Ishikawa (cell line): ENCODE measurements around the gene ERC1.

Experiments used
- CEBPB ChIP-seq: IDR thresholded peaks from 2 replicates; pipeline ENCODE4 v1.6.1; 2012
- CREB1 ChIP-seq: IDR thresholded peaks from 2 replicates; pipeline ENCODE4 v1.6.1; 2012; ENCODE audit warnings: low read depth
- EGR1 ChIP-seq: IDR thresholded peaks from 2 replicates; pipeline ENCODE4 v1.6.1; 2012
- EP300 ChIP-seq: IDR thresholded peaks from 2 replicates; pipeline ENCODE4 v1.6.1; 2012; ENCODE audit warnings: borderline replicate concordance
- FOXM1 ChIP-seq: IDR thresholded peaks from 2 replicates; pipeline ENCODE4 v1.6.1; 2012; ENCODE audit warnings: low read depth, borderline replicate concordance
- NFIC ChIP-seq: IDR thresholded peaks from 2 replicates; pipeline ENCODE4 v1.6.1; 2012
- RAD21 ChIP-seq: IDR thresholded peaks from 2 replicates; pipeline ENCODE4 v1.6.1; 2012; ENCODE audit warnings: low read depth
- TAF1 ChIP-seq: IDR thresholded peaks from 2 replicates; pipeline ENCODE4 v1.6.1; 2012; ENCODE audit warnings: low read depth, mild to moderate bottlenecking
- TCF12 ChIP-seq: IDR thresholded peaks from 2 replicates; pipeline ENCODE4 v1.6.1; 2012; ENCODE audit warnings: low read depth
- TEAD4 ChIP-seq: IDR thresholded peaks from 2 replicates; pipeline ENCODE4 v1.6.1; 2012
- USF1 ChIP-seq: IDR thresholded peaks from 2 replicates; pipeline ENCODE4 v1.6.1; 2012
- YY1 ChIP-seq: IDR thresholded peaks from 2 replicates; pipeline ENCODE4 v1.6.1; 2012; ENCODE audit warnings: low read depth
- ZBTB7A ChIP-seq: IDR thresholded peaks from 2 replicates; pipeline ENCODE4 v1.6.1; 2012; ENCODE audit warnings: low read depth
- TF ChIP-seq, protein P1 (sequence below): IDR thresholded peaks from 2 replicates; pipeline ENCODE4 v1.6.1; 2012; ENCODE audit warnings: low read depth, mild to moderate bottlenecking
- TF ChIP-seq, protein P2 (sequence below): IDR thresholded peaks from 2 replicates; pipeline ENCODE4 v1.6.1; 2012

ERC1 gene

DNA sequence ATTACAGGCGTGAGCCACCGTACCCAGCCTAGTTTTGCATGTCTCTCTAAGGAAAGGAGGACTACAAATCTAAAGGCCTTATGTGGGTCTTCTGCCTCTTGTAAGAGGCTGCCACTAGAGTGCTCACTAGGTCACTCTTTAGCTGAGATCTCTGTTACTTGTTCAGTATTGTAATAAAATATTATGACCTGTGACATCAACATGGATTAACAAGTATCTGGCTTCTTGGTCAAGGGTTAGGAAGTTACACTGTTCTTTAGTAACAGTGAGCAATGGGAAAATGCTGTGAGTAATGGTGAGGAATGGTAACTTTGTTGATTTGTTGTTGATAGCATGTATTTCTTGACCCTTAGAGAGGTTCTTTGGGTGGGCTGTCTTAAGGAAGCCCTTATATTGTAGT, 50.5 kb downstream of the ERC1 start:
- no peak for TF ChIP-seq CREB1

DNA sequence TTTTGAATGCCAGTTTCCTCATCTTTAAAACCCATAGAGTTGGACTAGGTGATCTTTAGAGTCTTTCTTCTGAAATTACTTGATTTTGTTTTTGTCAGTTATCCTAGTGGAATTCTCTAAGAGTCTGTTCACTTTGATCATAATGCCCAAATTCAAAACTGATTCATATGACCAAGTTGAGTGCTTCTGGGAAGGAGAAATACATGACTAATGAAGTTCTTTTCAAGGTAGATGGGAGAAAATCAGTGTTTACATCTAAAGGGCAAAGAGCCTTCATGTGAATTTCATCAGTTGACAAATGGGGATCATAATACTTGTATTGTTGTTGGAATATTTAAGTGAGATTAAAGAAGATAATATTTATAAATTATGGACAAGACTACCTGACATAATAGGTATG, 53.2 kb downstream of the ERC1 start:
- no peak for TF ChIP-seq TCF12
- TF ChIP-seq TEAD4 = no peak
- TF ChIP-seq USF1 = no peak
- TF ChIP-seq EP300 = no peak
- no peak for TF ChIP-seq ZBTB7A
- no peak for TF ChIP-seq FOXM1
- TF ChIP-seq YY1 = no peak
- no peak for TF ChIP-seq CEBPB
- no peak for TF ChIP-seq RAD21
- TF ChIP-seq TAF1 = no peak
- TF ChIP-seq, protein P1, sequence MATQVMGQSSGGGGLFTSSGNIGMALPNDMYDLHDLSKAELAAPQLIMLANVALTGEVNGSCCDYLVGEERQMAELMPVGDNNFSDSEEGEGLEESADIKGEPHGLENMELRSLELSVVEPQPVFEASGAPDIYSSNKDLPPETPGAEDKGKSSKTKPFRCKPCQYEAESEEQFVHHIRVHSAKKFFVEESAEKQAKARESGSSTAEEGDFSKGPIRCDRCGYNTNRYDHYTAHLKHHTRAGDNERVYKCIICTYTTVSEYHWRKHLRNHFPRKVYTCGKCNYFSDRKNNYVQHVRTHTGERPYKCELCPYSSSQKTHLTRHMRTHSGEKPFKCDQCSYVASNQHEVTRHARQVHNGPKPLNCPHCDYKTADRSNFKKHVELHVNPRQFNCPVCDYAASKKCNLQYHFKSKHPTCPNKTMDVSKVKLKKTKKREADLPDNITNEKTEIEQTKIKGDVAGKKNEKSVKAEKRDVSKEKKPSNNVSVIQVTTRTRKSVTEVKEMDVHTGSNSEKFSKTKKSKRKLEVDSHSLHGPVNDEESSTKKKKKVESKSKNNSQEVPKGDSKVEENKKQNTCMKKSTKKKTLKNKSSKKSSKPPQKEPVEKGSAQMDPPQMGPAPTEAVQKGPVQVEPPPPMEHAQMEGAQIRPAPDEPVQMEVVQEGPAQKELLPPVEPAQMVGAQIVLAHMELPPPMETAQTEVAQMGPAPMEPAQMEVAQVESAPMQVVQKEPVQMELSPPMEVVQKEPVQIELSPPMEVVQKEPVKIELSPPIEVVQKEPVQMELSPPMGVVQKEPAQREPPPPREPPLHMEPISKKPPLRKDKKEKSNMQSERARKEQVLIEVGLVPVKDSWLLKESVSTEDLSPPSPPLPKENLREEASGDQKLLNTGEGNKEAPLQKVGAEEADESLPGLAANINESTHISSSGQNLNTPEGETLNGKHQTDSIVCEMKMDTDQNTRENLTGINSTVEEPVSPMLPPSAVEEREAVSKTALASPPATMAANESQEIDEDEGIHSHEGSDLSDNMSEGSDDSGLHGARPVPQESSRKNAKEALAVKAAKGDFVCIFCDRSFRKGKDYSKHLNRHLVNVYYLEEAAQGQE = no peak
- TF ChIP-seq NFIC = no peak
- no peak for TF ChIP-seq EGR1
- TF ChIP-seq CREB1 = no peak
- TF ChIP-seq, protein P2, sequence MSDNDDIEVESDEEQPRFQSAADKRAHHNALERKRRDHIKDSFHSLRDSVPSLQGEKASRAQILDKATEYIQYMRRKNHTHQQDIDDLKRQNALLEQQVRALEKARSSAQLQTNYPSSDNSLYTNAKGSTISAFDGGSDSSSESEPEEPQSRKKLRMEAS = no peak

DNA sequence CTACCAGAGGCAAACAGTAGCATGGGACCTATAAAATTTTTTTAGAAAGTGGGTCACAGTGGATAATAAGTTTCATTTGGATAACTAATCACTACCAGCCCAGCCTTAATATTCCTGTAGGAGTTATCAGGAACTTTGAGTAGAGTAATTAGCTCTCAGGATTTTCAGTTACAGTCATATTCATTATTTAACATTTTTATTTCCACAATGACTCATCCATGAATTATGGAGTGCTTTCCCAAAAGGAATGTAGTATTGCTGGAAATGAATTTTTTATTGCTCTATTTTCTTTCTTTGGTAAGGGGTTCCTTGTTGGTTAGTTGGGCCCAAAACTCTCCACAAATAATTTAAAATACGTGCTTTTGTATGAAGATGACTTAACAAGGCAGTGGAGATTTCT, 53.7 kb downstream of the ERC1 start:
- TF ChIP-seq ZBTB7A (no peak), EP300 (no peak), RAD21 (no peak), USF1 (no peak), YY1 (no peak), FOXM1 (no peak), CREB1 (no peak), TCF12 (no peak), EGR1 (no peak), CEBPB (no peak), NFIC (no peak), TAF1 (no peak)
- TF ChIP-seq, protein P2 = no peak
- TF ChIP-seq, protein P1 = no peak

- TF ChIP-seq EGR1 = no peak
- no peak for TF ChIP-seq YY1
- TF ChIP-seq RAD21 = no peak
- TF ChIP-seq EP300 = no peak
- TF ChIP-seq USF1 = no peak
- TF ChIP-seq FOXM1 = no peak
These were observed 55.7 kb downstream of the ERC1 start for GRCh38 chr12:1046727-1047126.

DNA sequence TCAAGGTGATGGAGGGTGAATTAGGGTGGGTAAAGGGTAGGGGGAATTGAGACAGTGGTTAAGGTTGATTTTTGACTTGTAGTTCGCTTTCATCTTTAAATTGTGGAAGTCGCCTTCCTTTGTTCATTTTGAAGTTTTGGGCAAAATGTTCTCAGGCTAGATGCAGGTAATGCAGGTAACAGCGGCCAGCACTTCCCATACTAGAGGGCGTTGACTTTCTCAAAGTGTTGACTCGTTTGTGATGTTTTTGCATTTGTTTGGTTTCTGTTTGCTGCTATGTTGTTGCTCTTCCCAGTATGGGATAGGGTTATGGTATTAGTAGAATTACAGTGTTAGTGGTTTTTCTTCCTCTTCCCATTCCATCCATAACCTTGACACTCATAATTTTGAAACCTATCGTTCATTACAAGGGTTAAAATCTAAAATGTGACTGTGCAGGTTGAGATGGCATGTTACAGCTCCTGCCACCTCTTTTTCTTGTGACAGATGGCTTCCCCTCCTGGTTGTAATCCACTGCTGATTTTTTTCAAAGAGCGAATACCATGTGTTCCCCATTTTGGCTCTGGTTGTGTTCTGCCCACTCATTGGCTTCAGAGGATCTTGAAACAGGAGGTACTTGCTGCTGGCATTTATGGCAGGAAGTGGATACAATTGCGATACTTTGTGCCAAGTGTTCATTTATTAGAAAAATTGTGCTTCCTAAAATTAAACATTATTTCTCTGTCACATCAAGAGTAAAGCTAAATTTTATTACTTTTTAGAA, 57.1 kb downstream of the ERC1 start:
- TF ChIP-seq NFIC (no peak), EP300 (no peak), USF1 (no peak), FOXM1 (no peak), TAF1 (no peak), ZBTB7A (no peak), CREB1 (no peak), YY1 (no peak), RAD21 (no peak), TCF12 (no peak), CEBPB (no peak), EGR1 (no peak), TEAD4 (no peak)
- TF ChIP-seq, protein P1 = no peak
- TF ChIP-seq, protein P2 = no peak
